HG02642 (cell line): ENCODE measurements around the gene POLR3H.

Source experiments
- ATAC-seq: cut with Tn5 transposase; IDR thresholded peaks from one replicate; pipeline ENCODE4 v1.9.1; 2021; ENCODE audit warnings: mild to moderate bottlenecking; ENCODE audit not compliant: unreplicated experiment, poor library complexity

Gene POLR3H

GRCh38 chr22:41539146-41540005 is 4.9 kb downstream of the POLR3H start:
- no peak for ATAC-seq

- no peak for ATAC-seq
These were observed 5.7 kb downstream of the POLR3H start for GRCh38 chr22:41538583-41538982.

DNA sequence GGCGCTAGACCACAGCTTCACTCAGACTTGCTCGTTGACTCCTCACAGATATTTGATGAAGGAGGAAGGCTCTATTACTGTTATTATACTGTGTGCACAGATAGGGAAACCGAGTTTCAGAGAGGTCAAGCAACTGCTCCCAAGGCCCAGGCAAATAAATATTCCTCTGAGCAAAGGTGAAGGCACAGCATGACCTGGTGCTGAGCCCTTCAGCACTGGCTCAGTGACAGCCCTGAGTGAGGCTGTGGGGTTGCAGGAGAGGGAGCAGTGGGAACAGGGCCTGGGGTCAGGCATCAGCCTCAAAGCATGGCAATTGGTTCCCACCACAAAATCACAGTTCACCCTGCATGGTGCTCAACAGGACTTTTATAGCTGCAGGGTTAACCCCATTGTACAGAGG is 7.1 kb downstream of the POLR3H start:
- ATAC-seq = no peak

DNA sequence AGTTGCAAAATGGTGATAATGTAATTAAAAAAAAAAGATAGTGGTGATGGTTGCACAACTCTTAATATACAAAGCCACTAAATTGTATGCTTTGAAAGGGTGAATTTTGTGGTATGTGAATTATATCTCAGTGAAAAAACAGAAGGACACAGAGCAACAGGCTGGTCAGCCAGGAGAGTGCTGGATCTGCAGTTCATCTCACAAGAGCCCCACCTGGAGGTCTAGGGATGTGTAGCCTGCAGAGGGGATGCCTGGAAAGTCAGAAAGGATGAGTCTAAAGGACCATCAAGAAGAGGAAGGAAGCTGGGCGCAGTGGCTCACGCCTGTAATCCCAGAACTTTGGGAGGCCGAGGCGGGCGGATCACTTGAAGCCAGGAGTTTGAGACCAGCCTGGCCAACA is 9.0 kb downstream of the POLR3H start:
- no peak for ATAC-seq

DNA sequence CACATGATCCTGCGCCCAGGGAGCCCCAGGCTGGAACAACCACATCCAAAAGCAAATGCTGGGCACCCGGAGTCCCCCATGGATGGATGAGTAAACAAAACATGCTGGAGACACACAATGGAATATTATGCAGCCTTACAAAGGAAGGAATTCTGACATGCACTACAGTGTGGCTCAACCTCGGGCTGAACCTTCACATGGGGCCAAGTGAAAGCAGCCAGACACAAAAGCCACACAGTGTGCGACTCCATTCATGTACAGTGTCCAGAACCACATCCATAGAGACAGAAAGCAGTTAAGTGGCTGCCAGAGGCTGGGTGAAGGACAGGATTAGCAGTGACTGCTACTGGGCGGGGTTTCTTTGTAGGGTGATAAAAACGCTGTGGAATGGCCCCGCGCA is 10.1 kb downstream of the POLR3H start:
- ATAC-seq = no peak

GRCh38 chr22:41532908-41533825 is 11.1 kb downstream of the POLR3H start:
- ATAC-seq = no peak

DNA sequence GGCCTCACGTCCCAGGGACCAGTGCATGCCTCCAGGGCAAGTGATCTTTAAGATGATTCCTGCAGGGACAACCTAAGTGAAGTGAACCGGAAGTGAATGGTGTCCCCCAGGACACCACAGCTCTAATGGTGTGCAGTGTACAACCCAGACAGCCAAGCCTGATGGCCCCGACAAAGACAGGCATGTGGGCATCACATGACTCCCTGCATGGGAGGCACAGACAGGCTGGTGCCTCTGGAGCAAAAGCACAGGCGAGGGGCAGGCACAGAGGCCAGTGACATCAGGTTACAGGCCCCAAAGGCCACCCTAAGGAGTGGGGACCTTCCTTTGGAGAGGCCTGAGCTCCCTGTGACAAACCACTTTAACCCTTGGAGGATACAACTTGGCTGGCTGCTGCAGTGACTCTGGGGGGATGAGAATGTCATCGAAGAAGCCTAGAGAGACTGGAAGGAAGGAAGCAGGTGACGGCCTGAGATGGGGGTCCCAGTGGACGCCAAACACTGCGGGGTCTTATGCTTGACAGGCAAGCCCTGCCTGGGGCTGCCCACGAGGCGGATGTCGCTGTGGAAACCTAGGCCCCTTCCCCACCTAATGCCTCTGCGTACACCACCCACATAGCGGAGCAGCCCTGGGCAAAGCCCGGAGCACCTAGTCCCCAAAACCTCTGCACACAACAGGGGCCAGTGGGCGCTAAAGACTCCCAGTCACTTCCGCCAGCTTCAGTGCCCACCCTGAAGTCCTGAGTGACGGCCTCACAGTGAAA is 12.4 kb downstream of the POLR3H start:
- no peak for ATAC-seq

- ATAC-seq = no peak
These were observed 13.2 kb downstream of the POLR3H start for GRCh38 chr22:41530890-41531714.

GRCh38 chr22:41528938-41529561 is 15.2 kb downstream of the POLR3H start:
- ATAC-seq = no peak

DNA sequence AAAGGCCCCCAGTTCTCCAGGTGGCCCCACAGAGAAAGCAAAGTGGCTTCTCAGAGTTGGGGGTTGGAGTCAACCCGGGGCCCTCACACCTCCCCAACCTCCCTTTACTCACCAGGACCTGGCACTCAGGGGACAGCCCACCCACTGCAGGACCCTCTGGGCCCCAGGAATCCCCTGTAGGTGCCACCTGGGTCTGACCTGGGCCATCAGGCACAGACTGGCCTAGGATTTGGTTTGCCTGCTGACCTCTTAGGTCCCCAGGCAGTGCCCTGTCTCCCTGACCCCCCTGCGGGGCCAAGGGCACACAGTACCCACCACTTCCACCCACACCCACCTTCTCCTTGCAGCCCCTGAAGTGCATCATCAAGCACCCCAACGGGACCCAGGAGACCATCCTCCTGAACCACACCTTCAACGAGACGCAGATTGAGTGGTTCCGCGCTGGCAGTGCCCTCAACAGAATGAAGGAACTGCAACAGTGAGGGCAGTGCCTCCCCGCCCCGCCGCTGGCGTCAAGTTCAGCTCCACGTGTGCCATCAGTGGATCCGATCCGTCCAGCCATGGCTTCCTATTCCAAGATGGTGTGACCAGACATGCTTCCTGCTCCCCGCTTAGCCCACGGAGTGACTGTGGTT is 16.0 kb downstream of the POLR3H start:
- no peak for ATAC-seq

- ATAC-seq = no peak
These were observed 17.2 kb downstream of the POLR3H start for GRCh38 chr22:41526830-41527799.

GRCh38 chr22:41526226-41526829 is 17.9 kb downstream of the POLR3H start:
- ATAC-seq = no peak

DNA sequence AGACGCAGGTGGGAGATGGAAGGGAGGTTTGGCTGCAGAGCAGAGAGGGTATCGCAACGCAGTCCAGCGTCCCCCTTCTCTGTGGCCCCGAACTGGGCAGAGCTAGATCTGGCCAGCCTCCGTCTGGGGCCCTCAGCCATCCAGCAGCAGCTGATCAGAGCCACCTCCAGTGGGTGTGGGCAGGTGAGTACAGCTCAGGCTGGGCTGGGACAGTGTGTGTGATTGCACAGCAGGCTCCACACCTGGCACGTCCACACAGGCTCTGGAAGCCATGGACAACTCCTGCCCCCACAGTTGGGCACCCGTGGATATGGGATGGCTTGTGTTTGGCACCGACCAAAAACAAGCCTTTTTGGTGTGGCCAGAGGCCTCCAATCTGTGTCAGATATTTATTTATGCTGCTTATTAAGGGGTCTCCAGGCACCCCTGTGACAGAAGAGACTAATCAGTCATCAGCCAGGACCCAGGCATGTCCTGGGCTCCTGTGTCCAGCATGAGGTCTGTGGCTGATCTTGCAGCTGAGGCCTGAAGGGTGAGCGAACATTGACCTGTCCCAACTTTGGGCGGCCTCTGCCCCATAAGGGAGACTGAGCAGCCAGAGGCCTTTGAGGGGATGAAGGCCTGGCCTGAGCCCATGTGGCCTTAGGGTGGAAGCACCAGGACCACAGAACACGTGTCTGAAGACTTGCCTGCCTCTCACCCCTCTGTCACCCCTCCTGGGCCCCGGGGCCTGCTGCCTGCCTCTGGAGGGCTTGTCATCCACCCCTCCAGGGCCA is 18.6 kb downstream of the POLR3H start:
- no peak for ATAC-seq

- no peak for ATAC-seq
These were observed 19.3 kb downstream of the POLR3H start for GRCh38 chr22:41524809-41525449.

GRCh38 chr22:41524251-41524661 is 20.0 kb downstream of the POLR3H start:
- no peak for ATAC-seq
